Ishikawa (cell line): ENCODE measurements around the gene MSTO1.

Experiments used
- CEBPB ChIP-seq: IDR thresholded peaks from 2 replicates; pipeline ENCODE4 v1.6.1; 2012
- MAX ChIP-seq: IDR thresholded peaks from 2 replicates; pipeline ENCODE4 v1.6.1; 2012
- USF1 ChIP-seq: IDR thresholded peaks from 2 replicates; pipeline ENCODE4 v1.6.1; 2012
- YY1 ChIP-seq: IDR thresholded peaks from 2 replicates; pipeline ENCODE4 v1.6.1; 2012; ENCODE audit warnings: low read depth

GRCh38 chr1:155607708-155608107, 2.3 kb upstream of the MSTO1 start:
- TF ChIP-seq MAX: no peak
- no peak for TF ChIP-seq YY1
- TF ChIP-seq USF1: no peak
- no peak for TF ChIP-seq CEBPB
